ENCODE measurements around the gene P2RY2.

Gene P2RY2
- total RNA-seq = 0 reads per million in 9 experiments

GRCh38 chr11:73218106-73218829 is at the start of gene P2RY2:
P2RY2 (plus strand) TSS chr11:73218281; CDS start chr11:73234160, 15,879 bp downstream.
- H3K27ac Mint-ChIP-seq = no peak within 1 kb of the TSS
- H3K4me1 Mint-ChIP-seq (ENCODE audit: low read depth in 2 of 2) = peaks cover 4 to 8% of the 10 kb centered on the region in 2 donors
- H3K36me3 Mint-ChIP-seq (ENCODE audit: insufficient read depth) = no peaks in the 10 kb centered on the region
- H3K4me3 Mint-ChIP-seq = peak within 1 kb of the TSS; percentile 68
- peak; percentile 66 for ATAC-seq (replicated peaks)
- H3K27me3 Mint-ChIP-seq = peaks cover 22 to 38% of the 10 kb centered on the region in 2 donors
- no peaks in the 10 kb centered on the region for H3K9me3 Mint-ChIP-seq
- peak in 1 of 3 experiments; percentile 5 for DNase-seq

- Mint-ChIP-seq H3K4me3 (no peak overlapping the region), H3K4me1 (ENCODE audit: low read depth in 2 of 2) (peaks cover 0 to 2% of the 10 kb centered on the region in 2 donors), H3K9me3 (no peaks in the 10 kb centered on the region), H3K27me3 (peaks cover 0 to 19% of the 10 kb centered on the region in 2 donors), H3K36me3 (ENCODE audit: insufficient read depth) (no peaks in the 10 kb centered on the region), H3K27ac (no peak overlapping the region)
- no peak for DNase-seq
- no peak for ATAC-seq (replicated peaks)
Observed at GRCh38 chr11:73168925-73169579, 49.0 kb upstream of the P2RY2 start.

GRCh38 chr11:73170140-73170539 is 47.9 kb upstream of the P2RY2 start:
- no peak overlapping the region for H3K4me3 Mint-ChIP-seq
- ATAC-seq (replicated peaks) = no peak
- H3K4me1 Mint-ChIP-seq (ENCODE audit: low read depth in 2 of 2) = peaks cover 0 to under 1% of the 10 kb centered on the region in 2 donors
- peaks cover 0 to 19% of the 10 kb centered on the region in 2 donors for H3K27me3 Mint-ChIP-seq
- H3K9me3 Mint-ChIP-seq = no peaks in the 10 kb centered on the region
- DNase-seq = no peak
- H3K27ac Mint-ChIP-seq = no peak overlapping the region
- H3K36me3 Mint-ChIP-seq (ENCODE audit: insufficient read depth) = no peaks in the 10 kb centered on the region

GRCh38 chr11:73171436-73172161 is 46.5 kb upstream of the P2RY2 start:
- Mint-ChIP-seq H3K27ac (no peak overlapping the region), H3K4me3 (no peak overlapping the region), H3K9me3 (no peaks in the 10 kb centered on the region), H3K36me3 (ENCODE audit: insufficient read depth) (no peaks in the 10 kb centered on the region), H3K4me1 (ENCODE audit: low read depth in 2 of 2) (peaks cover 0 to 1% of the 10 kb centered on the region in 2 donors), H3K27me3 (peaks cover 0 to 19% of the 10 kb centered on the region in 2 donors)
- DNase-seq (no peak), ATAC-seq (replicated peaks) (no peak)

- H3K9me3 Mint-ChIP-seq = no peaks in the 10 kb centered on the region
- peaks cover 0 to 10% of the 10 kb centered on the region in 2 donors for H3K27me3 Mint-ChIP-seq
- no peak overlapping the region for H3K4me3 Mint-ChIP-seq
- ATAC-seq (replicated peaks) = no peak
- H3K36me3 Mint-ChIP-seq (ENCODE audit: insufficient read depth) = no peaks in the 10 kb centered on the region
- DNase-seq = no peak
- peaks cover 0 to 5% of the 10 kb centered on the region in 2 donors for H3K4me1 Mint-ChIP-seq (ENCODE audit: low read depth in 2 of 2)
- H3K27ac Mint-ChIP-seq = no peak overlapping the region
Observed at GRCh38 chr11:73172992-73173656, 45.0 kb upstream of the P2RY2 start.

GRCh38 chr11:73173755-73174494 is 44.2 kb upstream of the P2RY2 start:
- Mint-ChIP-seq H3K27me3 (peaks cover 0 to 4% of the 10 kb centered on the region in 2 donors), H3K27ac (peak overlapping the region; percentile 39 to 70), H3K4me3 (no peak overlapping the region), H3K36me3 (ENCODE audit: insufficient read depth) (no peaks in the 10 kb centered on the region), H3K9me3 (no peaks in the 10 kb centered on the region), H3K4me1 (ENCODE audit: low read depth in 2 of 2) (peaks cover 0 to 6% of the 10 kb centered on the region in 2 donors)
- no peak for DNase-seq
- ATAC-seq (replicated peaks) = no peak

GRCh38 chr11:73174495-73174791 is 43.6 kb upstream of the P2RY2 start:
- Mint-ChIP-seq H3K9me3 (no peaks in the 10 kb centered on the region), H3K27ac (peak overlapping the region; percentile 39 to 70), H3K4me3 (no peak overlapping the region), H3K4me1 (ENCODE audit: low read depth in 2 of 2) (peaks cover 0 to 6% of the 10 kb centered on the region in 2 donors), H3K36me3 (ENCODE audit: insufficient read depth) (no peaks in the 10 kb centered on the region), H3K27me3 (no peaks in the 10 kb centered on the region)
- ATAC-seq (replicated peaks) (no peak), DNase-seq (no peak)

GRCh38 chr11:73175551-73176144 is 42.4 kb upstream of the P2RY2 start:
- peaks cover 0 to 6% of the 10 kb centered on the region in 2 donors for H3K4me1 Mint-ChIP-seq (ENCODE audit: low read depth in 2 of 2)
- H3K4me3 Mint-ChIP-seq = no peak overlapping the region
- no peaks in the 10 kb centered on the region for H3K36me3 Mint-ChIP-seq (ENCODE audit: insufficient read depth)
- DNase-seq (no peak), ATAC-seq (replicated peaks) (no peak)
- H3K27ac Mint-ChIP-seq = no peak overlapping the region
- H3K27me3 Mint-ChIP-seq = no peaks in the 10 kb centered on the region
- no peaks in the 10 kb centered on the region for H3K9me3 Mint-ChIP-seq

GRCh38 chr11:73176145-73176873 is 41.8 kb upstream of the P2RY2 start:
- H3K27me3 Mint-ChIP-seq = no peaks in the 10 kb centered on the region
- H3K36me3 Mint-ChIP-seq (ENCODE audit: insufficient read depth) = no peaks in the 10 kb centered on the region
- H3K27ac Mint-ChIP-seq = peak overlapping the region in 1 of 2 donors; percentile 18
- ATAC-seq (replicated peaks) (no peak), DNase-seq (no peak)
- peaks cover 0 to 6% of the 10 kb centered on the region in 2 donors for H3K4me1 Mint-ChIP-seq (ENCODE audit: low read depth in 2 of 2)
- H3K9me3 Mint-ChIP-seq = no peaks in the 10 kb centered on the region
- no peak overlapping the region for H3K4me3 Mint-ChIP-seq

GRCh38 chr11:73176874-73177155 is 41.3 kb upstream of the P2RY2 start:
- H3K4me3 Mint-ChIP-seq = no peak overlapping the region
- H3K27me3 Mint-ChIP-seq = no peaks in the 10 kb centered on the region
- ATAC-seq (replicated peaks) = no peak
- no peaks in the 10 kb centered on the region for H3K9me3 Mint-ChIP-seq
- H3K4me1 Mint-ChIP-seq (ENCODE audit: low read depth in 2 of 2) = peaks cover 0 to 6% of the 10 kb centered on the region in 2 donors
- no peaks in the 10 kb centered on the region for H3K36me3 Mint-ChIP-seq (ENCODE audit: insufficient read depth)
- H3K27ac Mint-ChIP-seq = peak overlapping the region in 1 of 2 donors; percentile 18
- no peak for DNase-seq

- peaks cover 0 to 6% of the 10 kb centered on the region in 2 donors for H3K4me1 Mint-ChIP-seq (ENCODE audit: low read depth in 2 of 2)
- no peaks in the 10 kb centered on the region for H3K36me3 Mint-ChIP-seq (ENCODE audit: insufficient read depth)
- no peak overlapping the region for H3K4me3 Mint-ChIP-seq
- no peaks in the 10 kb centered on the region for H3K9me3 Mint-ChIP-seq
- no peaks in the 10 kb centered on the region for H3K27me3 Mint-ChIP-seq
- ATAC-seq (replicated peaks) = no peak
- no peak for DNase-seq
- no peak overlapping the region for H3K27ac Mint-ChIP-seq
Observed at GRCh38 chr11:73177380-73177777, 40.7 kb upstream of the P2RY2 start.
